ENCODE results near the gene LZTR1. TPM values are rescaled to one million over a fixed set of nuclear protein-coding genes. Genes with fewer than 3 reads are reported as not detected.
"Not testable (repeated sequence)": the region's sequence is repeated elsewhere in the genome, so short reads cannot be mapped to it uniquely, and the experiment has no call there.

The LZTR1 gene
- total RNA-seq, 2 experiments from 2014 or later: 39.3 to 43.4 TPM

DNA sequence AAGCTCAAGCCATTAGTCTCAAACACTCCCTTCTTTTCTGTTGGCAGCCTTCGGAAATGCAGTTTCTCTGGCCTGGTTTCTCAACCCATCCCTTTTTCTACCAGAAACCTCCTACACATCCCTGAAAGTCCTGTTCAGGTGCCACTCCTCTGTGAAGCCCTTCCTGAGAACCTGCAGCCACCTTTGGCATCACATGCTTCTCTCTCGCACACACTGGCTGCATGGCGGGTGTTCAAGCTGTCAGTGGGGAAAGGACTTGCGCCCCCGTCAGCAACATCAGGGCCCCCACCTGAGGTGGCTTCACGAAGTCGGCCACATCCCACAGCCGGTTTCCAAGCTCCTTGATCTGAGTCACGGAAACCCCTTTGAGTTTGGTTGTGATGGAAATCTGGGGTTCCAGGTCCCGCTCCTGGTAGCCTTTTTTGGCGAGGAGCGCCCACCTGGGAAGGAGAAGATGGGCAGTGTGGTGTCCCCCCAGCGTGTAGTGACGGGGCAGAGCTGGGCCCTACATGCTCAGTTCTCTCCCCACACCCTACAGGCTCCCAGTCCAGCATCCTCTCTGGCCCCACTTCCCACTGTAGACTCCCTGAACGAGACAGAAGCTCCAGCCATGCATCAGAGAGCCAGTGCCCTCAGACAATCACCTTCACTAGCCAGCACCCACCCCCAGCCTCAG lies 61.9 kb downstream of the LZTR1 start:
- Mint-ChIP-seq H3K9me3 (no peaks in the 10 kb centered on the region), H3K27me3 (peaks cover 13% of the 10 kb centered on the region), H3K27ac (no peak overlapping the region), H3K4me1 (ENCODE audit: low read depth) (peaks cover 21% of the 10 kb centered on the region), H3K4me3 (no peak overlapping the region), H3K36me3 (no peaks in the 10 kb centered on the region)
- no peak for DNase-seq
- ChIA-PET POLR2A (interaction anchor here (0.6 kb wide), 1 partner anchor 166 kb away, joined by 5 read pairs; no protein-coding TSS in a partner anchor), CTCF (interaction anchor here (1.2 kb wide), 1 partner anchor 23 kb away, joined by 3 read pairs; no protein-coding TSS in a partner anchor)
- intact Hi-C loops (cut with micrococcal nuclease): no loop called here

- DNase-seq: no peak
- CTCF ChIA-PET: interaction anchor here (0.6 to 1.2 kb wide), 2 partner anchors 17 to 24 kb away, joined by 3 read pairs; no protein-coding TSS in a partner anchor
- H3K9me3 Mint-ChIP-seq: no peaks in the 10 kb centered on the region
- peak overlapping the region; percentile 68 for H3K4me3 Mint-ChIP-seq
- POLR2A ChIA-PET: no interaction called here
- H3K36me3 Mint-ChIP-seq: no peaks in the 10 kb centered on the region
- peaks cover 13% of the 10 kb centered on the region for H3K27me3 Mint-ChIP-seq
- intact Hi-C loops (cut with micrococcal nuclease): loop anchor here (5.0 kb wide), 1 partner anchor 83 kb away; no protein-coding TSS in a partner anchor
- peaks cover 21% of the 10 kb centered on the region for H3K4me1 Mint-ChIP-seq (ENCODE audit: low read depth)
- H3K27ac Mint-ChIP-seq: no peak overlapping the region
Observed at GRCh38 chr22:21044931-21045584, 63.0 kb downstream of the LZTR1 start.

GRCh38 chr22:21045585-21046294 lies 63.6 kb downstream of the LZTR1 start, which contains the start of gene LRRC74B:
LRRC74B (plus strand) TSS chr22:21045946; CDS start chr22:21045987, 41 bp downstream.
- CTCF ChIA-PET: no interaction called here
- Mint-ChIP-seq H3K4me3 (peak within 1 kb of the TSS; percentile 68), H3K27ac (peak within 1 kb of the TSS; percentile 46), H3K36me3 (no peaks in the 10 kb centered on the region), H3K9me3 (no peaks in the 10 kb centered on the region), H3K4me1 (ENCODE audit: low read depth) (peaks cover 21% of the 10 kb centered on the region), H3K27me3 (peaks cover 13% of the 10 kb centered on the region)
- intact Hi-C loops (cut with micrococcal nuclease): loop anchor here (5.0 kb wide), 1 partner anchor 83 kb away; no protein-coding TSS in a partner anchor
- DNase-seq: peak; percentile 83
- POLR2A ChIA-PET: no interaction called here

- DNase-seq: no peak
- intact Hi-C loops (cut with micrococcal nuclease): loop anchor here (5.0 kb wide), 1 partner anchor 85 kb away; no protein-coding TSS in a partner anchor
- H3K4me3 Mint-ChIP-seq: no peak overlapping the region
- no peaks in the 10 kb centered on the region for H3K9me3 Mint-ChIP-seq
- no peak overlapping the region for H3K27ac Mint-ChIP-seq
- H3K4me1 Mint-ChIP-seq (ENCODE audit: low read depth): peaks cover 21% of the 10 kb centered on the region
- ChIA-PET CTCF (no interaction called here), POLR2A (no interaction called here)
- no peaks in the 10 kb centered on the region for H3K36me3 Mint-ChIP-seq
- H3K27me3 Mint-ChIP-seq: peaks cover 11% of the 10 kb centered on the region
Observed at GRCh38 chr22:21047035-21047661, 65.1 kb downstream of the LZTR1 start.

GRCh38 chr22:21047730-21048129 lies 65.6 kb downstream of the LZTR1 start:
- intact Hi-C loops (cut with micrococcal nuclease): loop anchor here (5.0 kb wide), 1 partner anchor 85 kb away; no protein-coding TSS in a partner anchor
- H3K4me1 Mint-ChIP-seq (ENCODE audit: low read depth): peaks cover 21% of the 10 kb centered on the region
- ChIA-PET POLR2A (no interaction called here), CTCF (no interaction called here)
- no peak for DNase-seq
- no peaks in the 10 kb centered on the region for H3K36me3 Mint-ChIP-seq
- no peak overlapping the region for H3K4me3 Mint-ChIP-seq
- H3K9me3 Mint-ChIP-seq: no peaks in the 10 kb centered on the region
- H3K27ac Mint-ChIP-seq: no peak overlapping the region
- H3K27me3 Mint-ChIP-seq: peaks cover 11% of the 10 kb centered on the region

- not testable (repeated sequence) for H3K36me3 Mint-ChIP-seq
Observed at GRCh38 chr22:21048448-21048847, 66.4 kb downstream of the LZTR1 start.

More at GRCh38 chr22:21048448-21048847, 66.4 kb downstream of the LZTR1 start:
- H3K4me3 Mint-ChIP-seq, CTCF ChIA-PET, H3K9me3 Mint-ChIP-seq, DNase-seq, POLR2A ChIA-PET, H3K27ac Mint-ChIP-seq, H3K27me3 Mint-ChIP-seq: not testable (repeated sequence)
- intact Hi-C loops (cut with micrococcal nuclease): loop anchor here (5.0 kb wide), 1 partner anchor 86 kb away; no protein-coding TSS in a partner anchor
- H3K4me1 Mint-ChIP-seq (ENCODE audit: low read depth): peaks cover 18% of the 10 kb centered on the region

Small RNA genes within 50 kb of the gene (microRNA-seq; reads per million reads assigned to microRNA genes)
- gene MIR649 (ENCODE audit: borderline microRNAs expressed, borderline number of aligned reads, borderline replicate concordance): not detected

Other genes with a start within 250 kb of the LZTR1 start
- gene SERPIND1, start 208.2 kb upstream of the LZTR1 start, total RNA-seq: not detected
- 10 to 100 TPM; 57.9 to 58.9 TPM for gene PI4KA, start 123.5 kb upstream of the LZTR1 start, total RNA-seq
- 10 to 100 TPM; 28.2 to 29.1 TPM for gene SNAP29, start 123.3 kb upstream of the LZTR1 start, total RNA-seq
- gene CRKL, start 64.9 kb upstream of the LZTR1 start, total RNA-seq: 10 to 100 TPM; 65.1 to 65.7 TPM
- gene AIFM3, start 15.0 kb upstream of the LZTR1 start, total RNA-seq: not detected
- 10 to 100 TPM; 22.1 to 26.8 TPM for gene THAP7, start 19.8 kb downstream of the LZTR1 start, total RNA-seq
- not detected for gene P2RX6, start 32.9 kb downstream of the LZTR1 start, total RNA-seq
- not detected for gene SLC7A4, start 50.3 kb downstream of the LZTR1 start, total RNA-seq
- not detected for gene LRRC74B, start 63.6 kb downstream of the LZTR1 start, total RNA-seq